HepG2 (cell line): ENCODE measurements around the gene PLA2R1. TPM values are rescaled to one million over a fixed set of nuclear protein-coding genes. Genes with fewer than 3 reads are reported as not detected.

Source experiments
- MED1 ChIP-seq: sonication (generic); formaldehyde crosslinking; IDR thresholded peaks from 2 replicates; pipeline ENCODE4 v1.4.0; 2020; ENCODE audit warnings: missing genetic modification reagents
- MTA1 ChIP-seq: sonication (generic); formaldehyde crosslinking; IDR thresholded peaks from 2 replicates; pipeline ENCODE4 v1.4.0; 2020; ENCODE audit warnings: missing genetic modification reagents, mild to moderate bottlenecking, borderline replicate concordance
- RARA ChIP-seq: IDR thresholded peaks from 2 replicates; pipeline ENCODE4 v1.6.1; 2016; ENCODE audit warnings: missing genetic modification reagents, missing compliant biosample characterization
- RBAK ChIP-seq: sonication (generic); formaldehyde crosslinking; IDR thresholded peaks from 2 replicates; pipeline ENCODE4 v1.5.1; 2020; ENCODE audit warnings: mild to moderate bottlenecking, missing genetic modification reagents
- SOX5 ChIP-seq: IDR thresholded peaks from 2 replicates; pipeline ENCODE4 v1.6.1; 2016; ENCODE audit warnings: borderline replicate concordance
- ZNF296 ChIP-seq: sonication (generic); formaldehyde crosslinking; conservative IDR thresholded peaks from 2 replicates; pipeline ENCODE4 v1.5.0; 2020; ENCODE audit warnings: mild to moderate bottlenecking, missing genetic modification reagents
- ZNF577 ChIP-seq: sonication (generic); formaldehyde crosslinking; IDR thresholded peaks from 2 replicates; pipeline ENCODE4 v1.4.0; 2020; ENCODE audit warnings: mild to moderate bottlenecking, low read depth, missing genetic modification reagents, borderline replicate concordance
- ZNF788 ChIP-seq: sonication (generic); formaldehyde crosslinking; IDR thresholded peaks from 2 replicates; pipeline ENCODE4 v1.5.0; 2020; ENCODE audit warnings: mild to moderate bottlenecking, missing genetic modification reagents, borderline replicate concordance
- ZSCAN5A ChIP-seq: sonication (generic); formaldehyde crosslinking; IDR thresholded peaks from 2 replicates; pipeline ENCODE4 v1.8.0; 2022; ENCODE audit warnings: mild to moderate bottlenecking, missing genetic modification reagents, borderline replicate concordance
- ZXDC ChIP-seq: sonication (generic); formaldehyde crosslinking; IDR thresholded peaks from 2 replicates; pipeline ENCODE4 v1.5.0; 2020; ENCODE audit warnings: mild to moderate bottlenecking, missing genetic modification reagents
- polyA plus RNA-seq, 8 experiments: library from polyadenylated mRNA; depleted of rRNA in 3 of 8; stranded (reverse) in 7 of 8; unstranded in 1 of 8; fragments of >200 nt; fragmentation: Illumina TruSeq in 4 of 8; extraction: Trizol in 4 of 8; gene quantifications; 2 replicates each; pipeline versions ENCODE4 v1.2.1 to v1.2.3, GENCODE V29; 2011 to 2016; ENCODE audit warnings: low read depth in 4 of 8, missing spikeins in 1 of 8, mixed read lengths in 1 of 8; ENCODE audit not compliant: insufficient read depth in 1 of 8
- total RNA-seq, 5 experiments: library from RNA; depleted of rRNA; stranded (reverse); fragments of >200 nt; fragmentation: Illumina TruSeq; extraction: Trizol; gene quantifications; 2 replicates each; pipeline ENCODE4 v1.2.3, GENCODE V29; 2016; ENCODE audit warnings: low read depth in 1 of 5
- TF ChIP-seq, protein P1 (sequence below): sonication (generic); formaldehyde crosslinking; IDR thresholded peaks from 2 replicates; pipeline ENCODE4 v1.4.0; 2020; ENCODE audit warnings: missing genetic modification reagents
- TF ChIP-seq, protein P2 (sequence below): IDR thresholded peaks from 2 replicates; pipeline ENCODE4 v1.6.1; 2016; ENCODE audit warnings: mild to moderate bottlenecking

The PLA2R1 gene
- total and polyA plus RNA-seq, 2 of the 13 experiments (the other 11 are each of a cell fraction or from before 2014, with no cell fraction given): not detected

GRCh38 chr2:159921752-159922404 is 140.5 kb downstream of the PLA2R1 start (continued):
- TF ChIP-seq, protein P1, sequence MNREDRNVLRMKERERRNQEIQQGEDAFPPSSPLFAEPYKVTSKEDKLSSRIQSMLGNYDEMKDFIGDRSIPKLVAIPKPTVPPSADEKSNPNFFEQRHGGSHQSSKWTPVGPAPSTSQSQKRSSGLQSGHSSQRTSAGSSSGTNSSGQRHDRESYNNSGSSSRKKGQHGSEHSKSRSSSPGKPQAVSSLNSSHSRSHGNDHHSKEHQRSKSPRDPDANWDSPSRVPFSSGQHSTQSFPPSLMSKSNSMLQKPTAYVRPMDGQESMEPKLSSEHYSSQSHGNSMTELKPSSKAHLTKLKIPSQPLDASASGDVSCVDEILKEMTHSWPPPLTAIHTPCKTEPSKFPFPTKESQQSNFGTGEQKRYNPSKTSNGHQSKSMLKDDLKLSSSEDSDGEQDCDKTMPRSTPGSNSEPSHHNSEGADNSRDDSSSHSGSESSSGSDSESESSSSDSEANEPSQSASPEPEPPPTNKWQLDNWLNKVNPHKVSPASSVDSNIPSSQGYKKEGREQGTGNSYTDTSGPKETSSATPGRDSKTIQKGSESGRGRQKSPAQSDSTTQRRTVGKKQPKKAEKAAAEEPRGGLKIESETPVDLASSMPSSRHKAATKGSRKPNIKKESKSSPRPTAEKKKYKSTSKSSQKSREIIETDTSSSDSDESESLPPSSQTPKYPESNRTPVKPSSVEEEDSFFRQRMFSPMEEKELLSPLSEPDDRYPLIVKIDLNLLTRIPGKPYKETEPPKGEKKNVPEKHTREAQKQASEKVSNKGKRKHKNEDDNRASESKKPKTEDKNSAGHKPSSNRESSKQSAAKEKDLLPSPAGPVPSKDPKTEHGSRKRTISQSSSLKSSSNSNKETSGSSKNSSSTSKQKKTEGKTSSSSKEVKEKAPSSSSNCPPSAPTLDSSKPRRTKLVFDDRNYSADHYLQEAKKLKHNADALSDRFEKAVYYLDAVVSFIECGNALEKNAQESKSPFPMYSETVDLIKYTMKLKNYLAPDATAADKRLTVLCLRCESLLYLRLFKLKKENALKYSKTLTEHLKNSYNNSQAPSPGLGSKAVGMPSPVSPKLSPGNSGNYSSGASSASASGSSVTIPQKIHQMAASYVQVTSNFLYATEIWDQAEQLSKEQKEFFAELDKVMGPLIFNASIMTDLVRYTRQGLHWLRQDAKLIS (CRISPR knock-in tag): no peak
- TF ChIP-seq SOX5 (CRISPR knock-in tag) (no peak), ZNF577 (no peak), RARA (CRISPR knock-in tag) (no peak), MED1 (CRISPR knock-in tag) (no peak), RBAK (0 out of 2 replicates have a peak, but pooled peaks have one; percentile 39), MTA1 (CRISPR knock-in tag) (peak; percentile 55; the same call in 1 of the 2 replicates), ZSCAN5A (no peak), ZXDC (CRISPR knock-in tag) (no peak), ZNF788 (CRISPR knock-in tag) (peak; percentile 76; the same call in 1 of the 2 replicates), ZNF296 (no peak)
- TF ChIP-seq, protein P2, sequence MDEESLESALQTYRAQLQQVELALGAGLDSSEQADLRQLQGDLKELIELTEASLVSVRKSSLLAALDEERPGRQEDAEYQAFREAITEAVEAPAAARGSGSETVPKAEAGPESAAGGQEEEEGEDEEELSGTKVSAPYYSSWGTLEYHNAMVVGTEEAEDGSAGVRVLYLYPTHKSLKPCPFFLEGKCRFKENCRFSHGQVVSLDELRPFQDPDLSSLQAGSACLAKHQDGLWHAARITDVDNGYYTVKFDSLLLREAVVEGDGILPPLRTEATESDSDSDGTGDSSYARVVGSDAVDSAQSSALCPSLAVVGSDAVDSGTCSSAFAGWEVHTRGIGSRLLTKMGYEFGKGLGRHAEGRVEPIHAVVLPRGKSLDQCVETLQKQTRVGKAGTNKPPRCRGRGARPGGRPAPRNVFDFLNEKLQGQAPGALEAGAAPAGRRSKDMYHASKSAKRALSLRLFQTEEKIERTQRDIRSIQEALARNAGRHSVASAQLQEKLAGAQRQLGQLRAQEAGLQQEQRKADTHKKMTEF (CRISPR knock-in tag): peak; percentile 49; the same call in 1 of the 2 replicates
